H1 (cell line): ENCODE results near the gene PPP1R3F. TPM values are rescaled to one million over a fixed set of nuclear protein-coding genes. Genes with fewer than 3 reads are reported as not detected.

Experiments
- CTCF ChIA-PET: fragments of 300-600 bp; sonication (Branson Sonifier 250); formaldehyde crosslinking; loops from one replicate; lab custom pipeline; 2021; ENCODE audit not compliant: partially characterized antibody; lab: Charles Lee
- POLR2A ChIA-PET: fragments of 300-600 bp; sonication (Branson Sonifier 250); formaldehyde crosslinking; loops from one replicate; lab custom pipeline; 2021; ENCODE audit warnings: inconsistent platforms; ENCODE audit not compliant: partially characterized antibody; lab: Charles Lee
- DNase-seq, 2 experiments: peaks; one replicate each; pipeline versions ENCODE4 v3.0.0 to v3.0.0-alpha.2; 2010 to 2022; ENCODE audit warnings: low spot score in 2 of 2, low read depth in 1 of 2, mixed read lengths in 1 of 2
- FAIRE-seq: peaks from 2 replicates; lab custom pipeline; 2011; peaks lifted over from hg19 to GRCh38; lab: Jason Lieb, UNC
- H2AFZ ChIP-seq: 2 replicates; pipeline ENCODE4 v1.8.1; 2012; ENCODE audit warnings: low read length, inconsistent platforms
- H2AK5ac ChIP-seq: 2 replicates; pipeline ENCODE4 v1.6.1; 2013; ENCODE audit warnings: low read depth, low read length
- H2BK120ac ChIP-seq: replicated peaks from 2 replicates; pipeline ENCODE3; 2013; ENCODE audit warnings: low read depth, low read length, inconsistent platforms
- H2BK12ac ChIP-seq: 2 replicates; pipeline ENCODE4 v1.6.1; 2013; ENCODE audit warnings: low read depth, low read length
- H2BK15ac ChIP-seq: 2 replicates; pipeline ENCODE4 v1.6.1; 2013; ENCODE audit warnings: low read length
- H2BK20ac ChIP-seq: 2 replicates; pipeline ENCODE4 v1.6.1; 2013; ENCODE audit warnings: low read length
- H2BK5ac ChIP-seq: 2 replicates; pipeline ENCODE4 v1.6.1; 2013; ENCODE audit warnings: low read depth, low read length
- H3K14ac ChIP-seq: 2 replicates; pipeline ENCODE4 v1.6.1; 2013; ENCODE audit warnings: inconsistent platforms; ENCODE audit not compliant: insufficient read length
- H3K18ac ChIP-seq: 2 replicates; pipeline ENCODE4 v1.6.1; 2013; ENCODE audit warnings: low read length; ENCODE audit errors: extremely low read depth
- H3K23ac ChIP-seq: 2 replicates; pipeline ENCODE4 v1.6.1; 2013; ENCODE audit warnings: inconsistent platforms; ENCODE audit not compliant: insufficient read length
- H3K23me2 ChIP-seq: 2 replicates; pipeline ENCODE4 v1.6.1; 2013; ENCODE audit warnings: low read depth, low read length
- H3K27ac ChIP-seq: 2 replicates; pipeline ENCODE4 v1.6.1; 2011; ENCODE audit warnings: low read depth, low read length, inconsistent platforms
- H3K27me3 ChIP-seq, 4 experiments: replicated peaks in 1 of 4; 1 replicate in 1 of 4; 2 replicates in 3 of 4; pipeline versions ENCODE4 v1.6.1 to v1.8.1; 2011 to 2013; ENCODE audit warnings: low read length in 3 of 4, mild to moderate bottlenecking in 3 of 4, inconsistent platforms in 2 of 4, mixed read lengths in 2 of 4, moderate library complexity in 1 of 4; ENCODE audit not compliant: control insufficient read depth in 3 of 4, insufficient read depth in 3 of 4; ENCODE audit errors: extremely low read depth in 1 of 4
- H3K36me3 ChIP-seq, 4 experiments: 2 replicates each; pipeline versions ENCODE4 v1.6.1 to v1.8.1; 2011 to 2013; ENCODE audit warnings: mild to moderate bottlenecking in 4 of 4, low read length in 3 of 4, moderate library complexity in 2 of 4, control low read depth in 1 of 4, inconsistent platforms in 1 of 4; ENCODE audit not compliant: insufficient read depth in 4 of 4, control insufficient read depth in 2 of 4
- H3K4ac ChIP-seq: replicated peaks from 2 replicates; pipeline ENCODE3; 2013; ENCODE audit warnings: low read length, low read depth, mixed read lengths, inconsistent platforms; ENCODE audit not compliant: insufficient read length
- H3K4me1 ChIP-seq, 4 experiments: replicated peaks in 1 of 4; 1 replicate in 1 of 4; 2 replicates in 3 of 4; pipeline versions ENCODE4 v1.6.1 to v1.8.1; 2011 to 2013; ENCODE audit warnings: low read length in 3 of 4, inconsistent platforms in 2 of 4, mixed read lengths in 1 of 4; ENCODE audit not compliant: insufficient read depth in 4 of 4, control insufficient read depth in 3 of 4
- H3K4me2 ChIP-seq, 2 experiments: 2 replicates each; pipeline versions ENCODE4 v1.6.1 to v1.8.1; 2011 to 2013; ENCODE audit warnings: low read depth in 2 of 2, low read length in 2 of 2, control low read depth in 1 of 2, inconsistent platforms in 1 of 2, mild to moderate bottlenecking in 1 of 2; ENCODE audit not compliant: insufficient read depth in 1 of 2
- H3K4me3 ChIP-seq, 4 experiments: fragments of 200-600, 300-600 bp in 1 of 4; sonication (generic), shearing (Covaris generic), sonication (Bioruptor Twin) in 1 of 4; 2 replicates each; pipeline versions ENCODE4 v1.5.1 to v1.8.1; 2011 to 2016; ENCODE audit warnings: low read length in 4 of 4, low read depth in 3 of 4, control low read depth in 2 of 4, inconsistent platforms in 2 of 4, mild to moderate bottlenecking in 2 of 4, mixed read lengths in 1 of 4, moderate library complexity in 1 of 4; ENCODE audit not compliant: insufficient read depth in 2 of 4; ENCODE audit errors: extremely low read depth in 1 of 4
- H3K56ac ChIP-seq: replicated peaks from 2 replicates; pipeline ENCODE3; 2013; ENCODE audit warnings: low read depth, mild to moderate bottlenecking, mixed read lengths, low read length, inconsistent platforms; ENCODE audit not compliant: insufficient read length
- H3K79me1 ChIP-seq: 2 replicates; pipeline ENCODE4 v1.6.1; 2013; ENCODE audit warnings: low read depth, low read length, control low read depth
- H3K79me2 ChIP-seq, 2 experiments: 2 replicates each; pipeline versions ENCODE4 v1.6.1 to v1.8.1; 2012 to 2013; ENCODE audit warnings: low read length in 2 of 2, mild to moderate bottlenecking in 2 of 2, inconsistent platforms in 1 of 2; ENCODE audit not compliant: insufficient read depth in 2 of 2, control insufficient read depth in 1 of 2
- H3K9ac ChIP-seq, 4 experiments: replicated peaks in 1 of 4; 1 replicate in 1 of 4; 2 replicates in 3 of 4; pipeline versions ENCODE4 v1.6.1 to v1.8.1; 2011 to 2013; ENCODE audit warnings: low read depth in 3 of 4, low read length in 3 of 4, control low read depth in 2 of 4, mild to moderate bottlenecking in 2 of 4, moderate library complexity in 2 of 4, inconsistent platforms in 1 of 4; ENCODE audit errors: extremely low read depth in 1 of 4
- H3K9me3 ChIP-seq, 2 experiments: 2 replicates each; pipeline versions ENCODE4 v1.6.1 to v1.8.1; 2012 to 2013; ENCODE audit warnings: mild to moderate bottlenecking in 2 of 2, moderate library complexity in 2 of 2, control low read depth in 1 of 2, inconsistent platforms in 1 of 2, low read depth in 1 of 2, low read length in 1 of 2, mixed read lengths in 1 of 2; ENCODE audit not compliant: insufficient read depth in 2 of 2
- H4K20me1 ChIP-seq, 2 experiments: replicated peaks in 1 of 2; 2 replicates each; pipeline versions ENCODE3 to v1.8.1; 2011 to 2013; ENCODE audit warnings: inconsistent platforms in 2 of 2, low read length in 2 of 2, mild to moderate bottlenecking in 1 of 2; ENCODE audit not compliant: insufficient read depth in 2 of 2, control insufficient read depth in 1 of 2
- H4K5ac ChIP-seq: 2 replicates; pipeline ENCODE4 v1.6.1; 2013; ENCODE audit warnings: low read length, low read depth, mixed read lengths, inconsistent platforms; ENCODE audit not compliant: insufficient read length
- H4K8ac ChIP-seq: 2 replicates; pipeline ENCODE4 v1.8.0; 2013; ENCODE audit warnings: mild to moderate bottlenecking, moderate library complexity, low read length, inconsistent platforms; ENCODE audit not compliant: insufficient read depth; ENCODE audit errors: extremely low read depth
- H4K91ac ChIP-seq: replicated peaks from 2 replicates; pipeline ENCODE3; 2013; ENCODE audit warnings: low read length, mixed read lengths, inconsistent platforms; ENCODE audit not compliant: insufficient read length
- ASH2L ChIP-seq: fragments of 200-600, 300-600 bp; sonication (generic); IDR thresholded peaks from one replicate; pipeline ENCODE4 v1.7.1; 2017; ENCODE audit warnings: low read length
- KDM1A ChIP-seq: fragments of 200-600, 300-600 bp; sonication (generic); IDR thresholded peaks from 2 replicates; pipeline ENCODE4 v1.7.1; 2016; ENCODE audit warnings: mild to moderate bottlenecking, low read length, borderline replicate concordance
- WGBS, 2 experiments: shearing (Covaris generic) in 1 of 2; methylation state at CpG; one replicate each; pipeline versions ENCODE4 v1.1.6 to v1.1.7; 2013 to 2015; ENCODE audit warnings: low lambda C conversion rate in 2 of 2, mixed read lengths in 2 of 2, inconsistent platforms in 1 of 2, low coverage in 1 of 2, missing lambda C conversion rate in 1 of 2; ENCODE audit not compliant: insufficient replicate concordance in 2 of 2, insufficient coverage in 1 of 2, insufficient read length in 1 of 2; ENCODE audit errors: extremely low coverage in 1 of 2, missing lambda C conversion rate in 1 of 2; 5-methylcytosine and 5-hydroxymethylcytosine counted together
- polyA plus RNA-seq, 7 experiments: library from polyadenylated mRNA; depleted of rRNA in 3 of 7; stranded (reverse) in 5 of 7; unstranded in 2 of 7; fragments of >200 nt in 5 of 7; fragments of 200-250 nt in 2 of 7; gene quantifications; 1 replicate in 5 of 7; 2 replicates in 1 of 7; 4 replicates in 1 of 7; pipeline versions ENCODE4 v1.2.1 to v1.2.3, GENCODE V29; 2011 to 2013; ENCODE audit warnings: missing spikeins in 2 of 7, mixed read lengths in 2 of 7
- total RNA-seq: library from RNA; stranded (reverse); fragmentation: NEBNext Ultra II Directional; extraction: Animal tissue kit (Norgen Biotek cat#: 25700); gene quantifications from 2 replicates; pipeline ENCODE4 v1.2.1, GENCODE V29; 2021

PPP1R3F gene
- total and polyA plus RNA-seq, 2 of the 8 experiments (the other 6 are each of a cell fraction or from before 2014, with no cell fraction given) = 5.1 to 6.8 TPM

DNA sequence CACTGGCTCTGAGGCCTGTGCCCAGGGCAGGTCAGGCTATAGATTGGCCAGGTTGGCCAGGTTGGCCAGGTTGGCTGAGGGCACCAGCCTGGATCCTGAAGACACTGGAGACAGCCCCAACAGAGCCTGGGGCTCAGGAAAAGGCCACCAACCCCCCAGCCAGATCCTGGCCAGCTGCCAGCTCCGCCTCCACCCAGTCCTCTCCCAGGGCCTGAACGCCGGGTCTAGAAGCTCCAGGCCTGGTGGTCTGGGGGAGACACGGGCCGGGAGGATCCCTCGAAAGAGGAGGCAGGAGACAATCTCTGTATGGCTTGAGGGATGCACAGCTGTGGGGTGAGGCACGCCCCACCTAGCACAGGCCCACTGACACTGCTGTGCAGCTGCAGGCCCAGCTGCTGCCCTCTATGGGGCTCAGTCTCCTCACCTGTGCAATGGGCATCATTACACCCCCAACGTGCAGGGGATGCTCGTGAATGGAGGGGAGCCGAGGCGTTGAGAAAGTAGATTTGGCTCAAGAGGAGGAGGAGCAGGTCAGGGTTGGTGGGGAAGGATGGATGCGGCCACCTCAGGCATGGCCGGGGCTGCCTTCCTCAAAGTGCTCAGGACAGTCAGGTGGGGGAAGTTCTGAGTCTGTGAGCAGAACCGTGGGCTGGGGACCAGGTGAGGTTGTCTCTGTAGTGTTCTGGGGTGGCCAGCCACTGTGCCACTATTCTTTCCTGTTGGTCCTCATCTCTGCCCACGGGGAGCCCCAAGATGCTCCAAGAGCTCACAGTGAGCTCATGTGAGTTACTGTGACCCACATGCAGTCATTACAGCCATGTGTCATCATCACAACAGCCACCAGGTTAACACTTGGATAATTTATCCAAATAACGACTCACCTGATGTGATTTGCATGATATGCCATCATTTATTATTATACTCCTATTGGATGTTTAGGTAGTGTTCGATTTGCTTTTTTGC lies 23.1 kb downstream of the PPP1R3F start:
- WGBS, 2 experiments = 80% methylated on average over 12 of the region's 17 CpGs; no CpG with 5 or more reads in 1 of the 2 experiments
- Histone ChIP-seq H4K5ac (no peak overlapping the region), H2BK120ac (no peak overlapping the region), H3K36me3 (no peaks in the 10 kb centered on the region), H2AK5ac (no peak overlapping the region), H3K18ac (no peak overlapping the region), H2BK5ac (no peak overlapping the region), H4K8ac (no peak overlapping the region), H3K4ac (no peak overlapping the region), H3K9me3 (no peaks in the 10 kb centered on the region), H2BK15ac (no peak overlapping the region), H3K14ac (no peak overlapping the region), H3K9ac (no peak overlapping the region), H2AFZ (no peak overlapping the region), H3K23ac (no peak overlapping the region), H3K27ac (no peak overlapping the region), H3K56ac (no peak overlapping the region), H4K20me1 (no peaks in the 10 kb centered on the region), H3K4me3 (no peak overlapping the region), H3K23me2 (no peaks in the 10 kb centered on the region), H4K91ac (no peak overlapping the region), H3K79me1 (no peaks in the 10 kb centered on the region), H3K79me2 (no peaks in the 10 kb centered on the region), H2BK12ac (no peak overlapping the region), H3K4me2 (no peak overlapping the region), H3K4me1 (no peaks in the 10 kb centered on the region), H2BK20ac (no peak overlapping the region), H3K27me3 (no peaks in the 10 kb centered on the region)
- DNase-seq (no peak), FAIRE-seq (no peak)
- ChIA-PET POLR2A (no interaction called here), CTCF (interaction anchor here (1.1 to 1.9 kb wide), 9 partner anchors 13 to 549 kb away, joined by 3 to 7 read pairs (median 4); no protein-coding TSS in a partner anchor)
- TF ChIP-seq KDM1A (peak; percentile 29; the same call in 1 of the 2 replicates), ASH2L (no peak)
- TF ChIP-seq, all 59 proteins: peak for 1
